ENCODE data around the gene MYO5C. TPM values are rescaled to one million over a fixed set of nuclear protein-coding genes. Genes with fewer than 3 reads are reported as not detected.

The MYO5C gene
- total and polyA plus RNA-seq, 2 donors (not counting 3 experiments of a cell fraction or from before 2014, with no cell fraction given), result 7.5 to 19.4 TPM

- TF ChIP-seq GATA2 (IDR thresholded peaks at IDR 0.05; ENCODE audit: insufficient read depth, insufficient read length, low read depth, low read length), result no peak
- no peak for TF ChIP-seq POLR2A (IDR thresholded peaks at IDR 0.05; ENCODE audit: low read depth, low read length)
- no peak for TF ChIP-seq POLR2AphosphoS5 (IDR thresholded peaks at IDR 0.05; ENCODE audit: insufficient read depth, low read depth, low read length)
- TF ChIP-seq JUN (IDR thresholded peaks at IDR 0.05; ENCODE audit: borderline replicate concordance, insufficient read depth, insufficient read length, low read depth), result no peak
- TF ChIP-seq MYC (IDR thresholded peaks at IDR 0.05; ENCODE audit: low read depth, low read length), result no peak
- no peak for TF ChIP-seq CTCF (IDR thresholded peaks at IDR 0.05; ENCODE audit: extremely low read depth in 1 of 2, insufficient read depth in 1 of 2, low read depth in 1 of 2, low read length in 2 of 2)
- TF ChIP-seq MAX (IDR thresholded peaks at IDR 0.05; ENCODE audit: insufficient read depth, insufficient read length), result no peak
- TF ChIP-seq FOS (IDR thresholded peaks at IDR 0.05; ENCODE audit: borderline replicate concordance, insufficient read depth, low read length), result no peak
- TF ChIP-seq EZH2 (IDR thresholded peaks at IDR 0.05; ENCODE audit: borderline replicate concordance, low read depth, low read length, severe bottlenecking), result no peak
- Histone ChIP-seq H3K9ac (replicated peaks; ENCODE audit: extremely low read depth, insufficient read depth, low read length) (no peak overlapping the region), H2AFZ (ENCODE audit: low read depth, low read length) (no peak overlapping the region), H3K4me1 (ENCODE audit: control insufficient read depth, extremely low read depth, insufficient read depth, low read length) (no peaks in the 10 kb centered on the region), H3K27me3 (ENCODE audit: control insufficient read depth in 2 of 2, insufficient read depth in 2 of 2, low read length in 2 of 2) (no peaks in the 10 kb centered on the region), H3K4me3 (replicated peaks in 1 of 3; ENCODE audit: insufficient read depth in 1 of 3, low read depth in 1 of 3, low read length in 3 of 3) (no peak overlapping the region), H3K4me2 (ENCODE audit: insufficient read depth, low read length) (no peak overlapping the region), H3K9me1 (replicated peaks; ENCODE audit: control insufficient read depth, extremely low read depth, insufficient read depth, low read length) (no peaks in the 10 kb centered on the region), H3K36me3 (ENCODE audit: control insufficient read depth in 2 of 2, extremely low read depth in 1 of 2, insufficient read depth in 2 of 2, low read length in 2 of 2) (peaks cover 7 to 11% of the 10 kb centered on the region in 2 experiments), H3K79me2 (ENCODE audit: control insufficient read depth, insufficient read depth, low read length) (no peaks in the 10 kb centered on the region), H4K20me1 (replicated peaks; ENCODE audit: control insufficient read depth, extremely low read depth, insufficient read depth, low read length) (no peaks in the 10 kb centered on the region), H3K9me3 (replicated peaks; ENCODE audit: control insufficient read depth, insufficient read depth, low read length) (no peaks in the 10 kb centered on the region), H3K27ac (ENCODE audit: insufficient read depth, low read depth, low read length) (no peak overlapping the region)
- no peak for DNase-seq (ENCODE audit: low read depth, low spot score)
- ChIA-PET POLR2A (no interaction called here), CTCF (no interaction called here)
- no TSS peak for BruUV-seq (replicated peaks)
- dilution Hi-C loops (cut with MboI; ENCODE audit: extremely low pct_ligation_motif_present, low sequenced_read_pairs), result no loop called here
- FAIRE-seq, result no peak
- intact Hi-C loops (cut with micrococcal nuclease), result no loop called here
Observed at GRCh38 chr15:52344592-52344991, 49.0 kb upstream of the MYO5C start.
